T-cell (primary cell): ENCODE measurements around the gene ZNF598. TPM values are rescaled to one million over a fixed set of nuclear protein-coding genes. Genes with fewer than 3 reads are reported as not detected.

Source experiments
- ATAC-seq, 4 experiments: fragments of 200-7000 bp in 3 of 4; fragments of 150-1000 bp in 1 of 4; cut with Tn5 transposase; replicated peaks in 1 of 4; 1 replicate in 3 of 4; 2 replicates in 1 of 4; pipeline ENCODE4 v1.10.0; 2021; ENCODE audit warnings: moderate library complexity in 3 of 4, mild to moderate bottlenecking in 2 of 4, moderate number of reproducible peaks in 1 of 4
- CTCF ChIA-PET, 2 donors: fragments of 300-600 bp; sonication (Branson Sonifier 250); formaldehyde crosslinking; loops; one replicate each; lab custom pipeline; 2022; ENCODE audit warnings: antibody characterized with exemption in 2 of 2; lab: Charles Lee
- POLR2A ChIA-PET, 2 donors: fragments of 300-600 bp; sonication (Branson Sonifier 250); formaldehyde crosslinking; loops; one replicate each; lab custom pipeline; 2022; ENCODE audit warnings: antibody characterized with exemption in 2 of 2; lab: Charles Lee
- DNase-seq, 35 experiments: peaks; one replicate each; pipeline versions ENCODE4 v3.0.0 to v3.0.0-alpha.2; 2013 to 2023
- H3K27ac ChIP-seq: one replicate; pipeline ENCODE4 v1.5.1; 2013; ENCODE audit warnings: low read length
- H3K27me3 ChIP-seq, 2 experiments: replicated peaks in 1 of 2; 1 replicate in 1 of 2; 2 replicates in 1 of 2; pipeline versions ENCODE4 v1.6.1 to v1.7.0; 2013; ENCODE audit warnings: low read length in 1 of 2, mixed read lengths in 1 of 2; ENCODE audit not compliant: control insufficient read depth in 2 of 2, insufficient read depth in 2 of 2; ENCODE audit errors: extremely low read depth in 1 of 2
- H3K36me3 ChIP-seq, 2 donors: 1 replicate in 1 of 2; 2 replicates in 1 of 2; pipeline versions ENCODE4 v1.6.1 to v1.7.0; 2013; ENCODE audit warnings: low read length in 1 of 2; ENCODE audit not compliant: control insufficient read depth in 2 of 2, insufficient read depth in 1 of 2; ENCODE audit errors: extremely low read depth in 1 of 2
- H3K4me1 ChIP-seq, 2 experiments: 1 replicate in 1 of 2; 2 replicates in 1 of 2; pipeline versions ENCODE4 v1.6.1 to v1.7.0; 2013; ENCODE audit warnings: low read length in 2 of 2, mixed read lengths in 1 of 2; ENCODE audit not compliant: insufficient read depth in 2 of 2, control insufficient read depth in 1 of 2; ENCODE audit errors: extremely low read depth in 1 of 2
- H3K4me3 ChIP-seq, 2 donors: 1 replicate in 1 of 2; 2 replicates in 1 of 2; pipeline versions ENCODE4 v1.5.1 to v1.7.0; 2013; ENCODE audit warnings: mild to moderate bottlenecking in 2 of 2, low read length in 1 of 2, moderate library complexity in 1 of 2; ENCODE audit not compliant: control insufficient read depth in 1 of 2; ENCODE audit errors: extremely low read depth in 1 of 2
- H3K9me3 ChIP-seq: 2 replicates; pipeline ENCODE4 v1.7.0; 2013
- H3K27ac Mint-ChIP-seq, 2 donors: one replicate each; pipeline ENCODE4 v1.8.0; 2020 to 2021; ENCODE audit warnings: mild to moderate bottlenecking in 2 of 2, mixed read lengths in 2 of 2
- H3K27me3 Mint-ChIP-seq, 2 donors: one replicate each; pipeline ENCODE4 v1.8.0; 2021 to 2022; ENCODE audit warnings: mixed read lengths in 2 of 2
- H3K36me3 Mint-ChIP-seq: one replicate; pipeline ENCODE4 v1.8.0; 2021; ENCODE audit warnings: mixed read lengths
- H3K4me1 Mint-ChIP-seq, 3 donors: one replicate each; pipeline ENCODE4 v1.8.0; 2020 to 2022; ENCODE audit warnings: mixed read lengths in 3 of 3, mild to moderate bottlenecking in 1 of 3
- H3K4me3 Mint-ChIP-seq, 3 donors: one replicate each; pipeline ENCODE4 v1.8.0; 2020 to 2022; ENCODE audit warnings: mild to moderate bottlenecking in 3 of 3, mixed read lengths in 3 of 3, moderate library complexity in 3 of 3
- H3K9me3 Mint-ChIP-seq, 3 donors: one replicate each; pipeline ENCODE4 v1.8.0; 2020 to 2022; ENCODE audit warnings: mixed read lengths in 3 of 3
- WGBS: methylation state at CpG from one replicate; pipeline ENCODE4 v1.1.5; 2013; ENCODE audit warnings: missing lambda C conversion rate; ENCODE audit not compliant: insufficient coverage; 5-methylcytosine and 5-hydroxymethylcytosine counted together
- total RNA-seq, 35 experiments: library from RNA in 6 of 35; stranded (reverse) in 6 of 35; fragments of 120-200 nt in 1 of 35; gene quantifications; one replicate each; pipeline versions ENCODE4 v1.2.1 to v1.2.4 and lab custom pipeline; 2013 to 2026

Gene ZNF598
- total RNA-seq, 5 donors from 2014 or later (not counting 1 experiment from before 2014, with no cell fraction given) = 44.3 to 73.7 (median 68.8) TPM

DNA sequence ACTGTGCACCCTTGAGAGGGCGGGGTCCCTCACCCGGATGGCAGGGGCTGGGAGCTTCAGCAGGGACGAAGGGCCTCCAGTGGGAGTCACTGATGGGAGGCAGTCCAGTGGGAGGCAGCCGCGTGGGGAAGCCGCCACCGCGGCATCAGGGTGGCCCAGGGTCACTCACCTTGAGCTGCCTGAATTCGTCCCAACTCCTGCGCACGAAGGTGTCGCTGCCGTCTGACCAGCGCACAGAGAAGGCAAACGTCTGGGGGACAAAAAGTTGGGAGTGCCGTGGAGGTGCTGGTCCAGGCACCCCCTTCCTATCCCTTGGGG, 28.9 kb downstream of the ZNF598 start:
- H3K9me3 Mint-ChIP-seq = no peaks in the 10 kb centered on the region
- Histone ChIP-seq H3K36me3 (peaks cover 12 to 22% of the 10 kb centered on the region in 2 donors), H3K27me3 (peaks cover 0 to 70% of the 10 kb centered on the region in 2 experiments), H3K4me1 (peaks cover 0 to 41% of the 10 kb centered on the region in 2 experiments), H3K9me3 (no peaks in the 10 kb centered on the region), H3K4me3 (no peak overlapping the region), H3K27ac (no peak overlapping the region)
- DNase-seq (no peak), ATAC-seq (no peak)
- no peak overlapping the region for H3K4me3 Mint-ChIP-seq
- CTCF ChIA-PET = no interaction called here
- peaks cover 10 to 19% (median 15%) of the 10 kb centered on the region in 3 donors for H3K4me1 Mint-ChIP-seq
- peaks cover 0 to 32% of the 10 kb centered on the region in 2 donors for H3K27me3 Mint-ChIP-seq
- WGBS = 25% methylated on average over 12 of the region's 16 CpGs
- H3K27ac Mint-ChIP-seq = no peak overlapping the region
- POLR2A ChIA-PET = no interaction called here
- H3K36me3 Mint-ChIP-seq = peaks cover 11% of the 10 kb centered on the region

DNA sequence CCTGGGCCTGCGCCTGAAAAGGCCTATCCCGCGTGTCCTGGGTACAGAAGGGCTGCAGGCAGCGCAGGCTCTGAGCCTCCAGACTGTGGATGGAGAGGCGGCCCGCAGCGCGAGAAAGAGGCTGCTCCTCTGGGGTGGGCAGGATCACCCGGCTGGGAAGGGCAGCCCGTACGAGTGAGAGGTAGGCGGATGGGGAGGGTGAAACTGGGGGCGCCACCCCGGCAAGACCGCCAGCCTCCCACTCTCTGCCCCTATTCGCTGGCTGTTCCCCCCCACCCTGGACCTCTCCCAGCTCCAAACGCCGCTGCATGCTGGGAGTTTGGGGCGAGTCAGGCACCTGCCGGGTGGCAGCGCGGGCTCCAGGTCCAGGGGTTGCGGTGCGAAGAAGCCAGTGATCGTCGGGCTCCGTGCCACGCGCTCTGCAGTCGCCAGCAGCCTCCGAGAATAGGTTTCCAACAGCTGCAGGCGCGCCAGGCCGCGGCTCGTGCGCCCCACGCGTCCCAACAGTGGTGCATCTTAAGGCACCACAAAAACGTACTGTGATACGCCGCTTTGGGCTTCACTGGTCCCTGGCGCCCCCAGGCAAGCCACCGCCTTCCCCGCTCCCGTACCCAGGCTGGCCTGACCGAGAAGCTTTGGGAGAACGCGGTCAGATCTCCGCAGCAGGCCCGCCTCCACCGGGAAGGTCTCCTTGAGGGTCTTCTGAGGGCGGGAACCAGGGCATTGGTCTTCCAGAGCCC, 29.4 kb downstream of the ZNF598 start:
- Histone ChIP-seq H3K27me3 (peaks cover 0 to 75% of the 10 kb centered on the region in 2 experiments), H3K4me1 (peaks cover 0 to 37% of the 10 kb centered on the region in 2 experiments), H3K9me3 (no peaks in the 10 kb centered on the region), H3K27ac (no peak overlapping the region), H3K4me3 (no peak overlapping the region), H3K36me3 (peaks cover 11 to 27% of the 10 kb centered on the region in 2 donors)
- ChIA-PET POLR2A (no interaction called here), CTCF (no interaction called here)
- ATAC-seq (no peak), DNase-seq (no peak)
- Mint-ChIP-seq H3K4me1 (peaks cover 10 to 18% (median 14%) of the 10 kb centered on the region in 3 donors), H3K9me3 (no peaks in the 10 kb centered on the region), H3K27me3 (peaks cover 0 to 32% of the 10 kb centered on the region in 2 donors), H3K27ac (no peak overlapping the region), H3K36me3 (peaks cover 12% of the 10 kb centered on the region), H3K4me3 (no peak overlapping the region)
- WGBS = 12% methylated on average over 47 of the region's 53 CpGs

GRCh38 chr16:1979271-1980029, 30.2 kb downstream of the ZNF598 start:
- DNase-seq = peak in 3 of 35 experiments; percentile 29 to 31 (median 30)
- H3K4me1 ChIP-seq = peaks cover 0 to 29% of the 10 kb centered on the region in 2 experiments
- Mint-ChIP-seq H3K27me3 (peaks cover 0 to 32% of the 10 kb centered on the region in 2 donors), H3K36me3 (peaks cover 18% of the 10 kb centered on the region), H3K4me3 (no peak overlapping the region), H3K4me1 (peaks cover 7 to 11% (median 10%) of the 10 kb centered on the region in 3 donors), H3K27ac (no peak overlapping the region), H3K9me3 (no peaks in the 10 kb centered on the region)
- ChIA-PET POLR2A (no interaction called here), CTCF (no interaction called here)
- H3K27ac ChIP-seq = no peak overlapping the region
- WGBS = 54% methylated on average over 51 of the region's 70 CpGs
- peaks cover 0 to 83% of the 10 kb centered on the region in 2 experiments for H3K27me3 ChIP-seq
- no peak overlapping the region for H3K4me3 ChIP-seq
- H3K36me3 ChIP-seq = peaks cover 15 to 33% of the 10 kb centered on the region in 2 donors
- H3K9me3 ChIP-seq = no peaks in the 10 kb centered on the region
- peak in 1 of 4 experiments; percentile 4 for ATAC-seq

DNA sequence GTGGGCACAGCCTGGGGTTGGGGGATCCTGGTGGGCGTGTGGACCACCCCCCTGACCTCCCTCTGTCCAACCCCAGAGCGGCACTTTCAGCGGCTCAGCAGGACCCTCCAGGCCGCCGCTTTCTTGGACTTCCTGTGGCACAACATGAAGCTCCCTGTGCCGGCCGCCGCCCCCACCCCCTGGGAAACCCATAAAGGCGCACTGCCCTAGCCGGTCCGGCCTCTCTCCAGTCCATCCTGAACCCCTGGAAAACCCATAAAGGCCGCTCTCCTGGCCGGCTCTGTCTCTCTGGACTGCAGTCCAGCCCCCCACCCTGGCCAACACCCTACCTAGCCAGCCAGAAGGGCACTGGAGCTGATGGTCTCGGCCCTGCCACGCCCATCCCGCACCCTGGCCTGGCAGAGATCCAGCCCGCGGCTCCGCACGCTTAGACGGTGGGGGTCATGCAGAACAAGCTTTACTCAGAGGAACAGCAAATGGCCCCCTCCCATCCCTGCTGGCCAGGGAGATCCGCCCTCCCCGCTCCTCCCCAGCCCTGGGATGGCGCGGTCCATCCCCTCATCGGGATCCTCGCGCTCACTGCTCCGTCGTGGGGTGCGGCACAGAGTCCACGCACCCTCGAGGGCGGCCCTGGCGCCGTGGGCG, 31.0 kb downstream of the ZNF598 start:
- Mint-ChIP-seq H3K4me3 (no peak overlapping the region), H3K27me3 (peaks cover 0 to 32% of the 10 kb centered on the region in 2 donors), H3K4me1 (peaks cover 7 to 11% (median 10%) of the 10 kb centered on the region in 3 donors), H3K9me3 (no peaks in the 10 kb centered on the region), H3K36me3 (peaks cover 18% of the 10 kb centered on the region), H3K27ac (no peak overlapping the region)
- Histone ChIP-seq H3K36me3 (peaks cover 17 to 38% of the 10 kb centered on the region in 2 donors), H3K4me3 (no peak overlapping the region), H3K9me3 (no peaks in the 10 kb centered on the region), H3K27me3 (peaks cover 0 to 91% of the 10 kb centered on the region in 2 experiments), H3K4me1 (peaks cover 0 to 28% of the 10 kb centered on the region in 2 experiments), H3K27ac (no peak overlapping the region)
- ATAC-seq (no peak), DNase-seq (no peak)
- CTCF ChIA-PET = no interaction called here
- 92% methylated on average over 35 of the region's 37 CpGs for WGBS
- POLR2A ChIA-PET = no interaction called here

DNA sequence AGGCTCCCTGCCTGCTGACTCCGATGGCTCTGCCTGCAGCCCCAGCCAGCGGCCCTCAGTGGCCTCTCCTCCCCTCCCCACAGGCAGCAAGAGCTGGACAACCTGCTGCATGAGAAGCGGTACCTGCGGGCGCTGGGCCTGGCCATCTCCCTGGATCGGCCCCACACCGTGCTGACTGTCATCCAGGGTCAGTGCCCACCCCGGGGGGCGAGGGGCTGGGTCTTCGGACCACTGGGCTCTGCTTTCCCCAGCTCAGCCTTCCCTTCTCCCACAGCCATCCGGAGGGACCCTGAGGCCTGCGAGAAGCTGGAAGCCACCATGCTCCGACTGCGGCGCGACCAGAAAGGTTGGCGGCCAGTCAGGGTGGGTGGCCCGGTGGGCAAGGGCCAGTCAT, 31.7 kb downstream of the ZNF598 start:
- peaks cover 0 to 27% of the 10 kb centered on the region in 2 experiments for H3K4me1 ChIP-seq
- no peaks in the 10 kb centered on the region for H3K9me3 ChIP-seq
- H3K27me3 ChIP-seq = peaks cover 0 to 93% of the 10 kb centered on the region in 2 experiments
- H3K4me1 Mint-ChIP-seq = peaks cover 5 to 11% (median 8%) of the 10 kb centered on the region in 3 donors
- peaks cover 0 to 29% of the 10 kb centered on the region in 2 donors for H3K27me3 Mint-ChIP-seq
- no peak overlapping the region for H3K27ac Mint-ChIP-seq
- POLR2A ChIA-PET = no interaction called here
- ATAC-seq (no peak), DNase-seq (no peak)
- peaks cover 18% of the 10 kb centered on the region for H3K36me3 Mint-ChIP-seq
- no peak overlapping the region for H3K27ac ChIP-seq
- H3K36me3 ChIP-seq = peaks cover 17 to 38% of the 10 kb centered on the region in 2 donors
- CTCF ChIA-PET = interaction anchor here in 1 of 2 donors (0.6 kb wide), 1 partner anchor 167 kb away, joined by 4 read pairs; no protein-coding TSS in a partner anchor
- H3K4me3 ChIP-seq = no peak overlapping the region
- H3K9me3 Mint-ChIP-seq = no peaks in the 10 kb centered on the region
- 96% methylated on average over 18 of the region's 18 CpGs for WGBS
- H3K4me3 Mint-ChIP-seq = no peak overlapping the region
